KMS-11 (cell line): ENCODE data around the gene SFN.

Source experiments
- H2AFZ ChIP-seq: fragments of 200-600 bp; sonication (generic); 2 replicates; pipeline ENCODE4 v1.6.1; 2016; ENCODE audit warnings: antibody characterized with exemption, mixed run types, low read depth
- H3K27ac ChIP-seq: fragments of 200-600 bp; sonication (generic); 2 replicates; pipeline ENCODE4 v1.6.1; 2016; ENCODE audit warnings: mild to moderate bottlenecking, mixed run types
- H3K27me3 ChIP-seq: fragments of 200-600 bp; sonication (generic); 2 replicates; pipeline ENCODE4 v1.6.1; 2017; ENCODE audit warnings: mild to moderate bottlenecking, low read depth, mixed run types, moderate library complexity; ENCODE audit not compliant: insufficient read depth
- H3K36me3 ChIP-seq: fragments of 200-600 bp; sonication (generic); 2 replicates; pipeline ENCODE4 v1.6.1; 2017; ENCODE audit warnings: mild to moderate bottlenecking, mixed run types; ENCODE audit not compliant: insufficient read depth
- H3K4me1 ChIP-seq: fragments of 200-600 bp; sonication (generic); 2 replicates; pipeline ENCODE4 v1.6.1; 2016; ENCODE audit warnings: mild to moderate bottlenecking, low read depth, mixed run types; ENCODE audit not compliant: poor library complexity, severe bottlenecking
- H3K4me2 ChIP-seq: fragments of 200-600 bp; sonication (generic); 2 replicates; pipeline ENCODE4 v1.7.0; 2016; ENCODE audit warnings: mild to moderate bottlenecking, mixed run types
- H3K4me3 ChIP-seq: fragments of 200-600 bp; sonication (generic); IDR thresholded peaks from 2 replicates; pipeline ENCODE4 v1.6.1; 2017; ENCODE audit warnings: low read depth, low read length, mixed read lengths; ENCODE audit not compliant: insufficient read depth
- H3K79me2 ChIP-seq: fragments of 200-600 bp; sonication (generic); 2 replicates; pipeline ENCODE4 v1.6.1; 2016; ENCODE audit warnings: low read depth, mixed run types; ENCODE audit not compliant: insufficient read depth
- H3K9ac ChIP-seq: fragments of 200-600 bp; sonication (generic); 2 replicates; pipeline ENCODE4 v1.6.1; 2016; ENCODE audit warnings: mild to moderate bottlenecking, mixed run types
- H4K20me1 ChIP-seq: fragments of 200-600 bp; sonication (generic); 2 replicates; pipeline ENCODE4 v1.6.1; 2016; ENCODE audit warnings: mild to moderate bottlenecking, mixed run types; ENCODE audit not compliant: insufficient read depth
- CTCF ChIP-seq: fragments of 200-600 bp; sonication (generic); conservative IDR thresholded peaks from 2 replicates; pipeline ENCODE4 v1.6.1; 2017; ENCODE audit warnings: low read depth, mild to moderate bottlenecking, antibody characterized with exemption, low read length, moderate library complexity, mixed read lengths

SFN gene

GRCh38 chr1:26827663-26828062, 35.3 kb upstream of the SFN start:
- no peaks in the 10 kb centered on the region for H3K36me3 ChIP-seq
- no peak for TF ChIP-seq CTCF
- peak overlapping the region; percentile 46; the same call in 1 of the 2 replicates for H3K9ac ChIP-seq
- H2AFZ ChIP-seq, result no peak overlapping the region
- H3K4me3 ChIP-seq, result no peak overlapping the region
- H3K27ac ChIP-seq, result no peak overlapping the region
- H3K4me1 ChIP-seq, result peaks cover 57% of the 10 kb centered on the region
- H3K27me3 ChIP-seq, result no peaks in the 10 kb centered on the region
- H4K20me1 ChIP-seq, result no peaks in the 10 kb centered on the region
- H3K4me2 ChIP-seq, result peak overlapping the region; percentile 80
- peaks cover 44% of the 10 kb centered on the region for H3K79me2 ChIP-seq

- Histone ChIP-seq H3K36me3 (no peaks in the 10 kb centered on the region), H3K27me3 (no peaks in the 10 kb centered on the region), H3K9ac (no peak overlapping the region), H3K4me2 (peak overlapping the region; percentile 25; the same call in 1 of the 2 replicates), H3K4me3 (no peak overlapping the region), H2AFZ (no peak overlapping the region), H3K79me2 (peaks cover 44% of the 10 kb centered on the region), H3K27ac (no peak overlapping the region), H4K20me1 (no peaks in the 10 kb centered on the region), H3K4me1 (peaks cover 65% of the 10 kb centered on the region)
- no peak for TF ChIP-seq CTCF
Measured at GRCh38 chr1:26828411-26828991, 34.4 kb upstream of the SFN start.

- TF ChIP-seq CTCF, result no peak
- Histone ChIP-seq H3K27me3 (no peaks in the 10 kb centered on the region), H2AFZ (no peak overlapping the region), H3K4me1 (peaks cover 74% of the 10 kb centered on the region), H3K9ac (no peak overlapping the region), H3K36me3 (no peaks in the 10 kb centered on the region), H3K4me2 (no peak overlapping the region), H4K20me1 (no peaks in the 10 kb centered on the region), H3K79me2 (peaks cover 44% of the 10 kb centered on the region), H3K27ac (no peak overlapping the region), H3K4me3 (no peak overlapping the region)
Measured at GRCh38 chr1:26829184-26829911, 33.6 kb upstream of the SFN start.

- H3K4me2 ChIP-seq, result no peak overlapping the region
- H3K36me3 ChIP-seq, result no peaks in the 10 kb centered on the region
- H3K4me1 ChIP-seq, result peaks cover 81% of the 10 kb centered on the region
Measured at GRCh38 chr1:26831059-26831458, 31.9 kb upstream of the SFN start.

More at GRCh38 chr1:26831059-26831458, 31.9 kb upstream of the SFN start:
- no peak for TF ChIP-seq CTCF
- Histone ChIP-seq H2AFZ (no peak overlapping the region), H3K79me2 (peaks cover 44% of the 10 kb centered on the region), H4K20me1 (no peaks in the 10 kb centered on the region), H3K27me3 (no peaks in the 10 kb centered on the region), H3K9ac (no peak overlapping the region), H3K27ac (no peak overlapping the region; the same call in 1 of the 2 replicates), H3K4me3 (no peak overlapping the region)
